NOMO-1 treated with DMSO at 0.1 percent for 48 hours (cell line): ENCODE data around the gene L3MBTL3.
"Not testable (repeated sequence)": the region's sequence is repeated elsewhere in the genome, so short reads cannot be mapped to it uniquely, and the experiment has no call there.

Source experiments
- DNase-seq: peaks from one replicate; lab custom pipeline; 2025; ENCODE audit not compliant: unreplicated experiment; lab: John Stamatoyannopoulos, UW

Gene L3MBTL3

GRCh38 chr6:130173377-130174004 lies 155.1 kb downstream of the L3MBTL3 start:
- not testable (repeated sequence) for DNase-seq

GRCh38 chr6:130176378-130176777 lies 158.0 kb downstream of the L3MBTL3 start:
- DNase-seq = no peak

GRCh38 chr6:130178692-130179091 lies 160.3 kb downstream of the L3MBTL3 start:
- DNase-seq = no peak

DNA sequence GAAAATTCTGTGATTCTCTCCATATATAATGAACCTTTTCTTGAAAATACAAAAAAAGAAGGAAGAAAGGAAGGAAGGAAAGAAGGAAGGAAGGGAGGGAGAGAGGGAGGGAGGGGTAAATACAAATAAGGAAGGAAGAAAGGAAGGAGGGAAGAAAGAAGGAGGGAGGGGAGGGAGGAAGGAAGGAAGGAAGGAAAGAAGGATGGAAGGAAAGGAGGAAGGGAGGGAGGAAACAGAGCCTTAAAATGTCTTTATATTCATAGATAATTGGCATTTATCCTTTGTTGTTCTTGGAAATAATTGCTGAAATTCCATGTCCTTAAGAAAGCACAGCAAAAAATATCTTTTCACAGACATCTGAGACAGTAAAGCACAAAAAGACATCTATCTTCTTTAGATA lies 164.1 kb downstream of the L3MBTL3 start:
- DNase-seq = no peak

- no peak for DNase-seq
Observed at GRCh38 chr6:130183271-130184222, 165.2 kb downstream of the L3MBTL3 start.

- no peak for DNase-seq
Observed at GRCh38 chr6:130185658-130186057, 167.3 kb downstream of the L3MBTL3 start.

- DNase-seq = no peak
Observed at GRCh38 chr6:130187335-130188206, 169.2 kb downstream of the L3MBTL3 start.

DNA sequence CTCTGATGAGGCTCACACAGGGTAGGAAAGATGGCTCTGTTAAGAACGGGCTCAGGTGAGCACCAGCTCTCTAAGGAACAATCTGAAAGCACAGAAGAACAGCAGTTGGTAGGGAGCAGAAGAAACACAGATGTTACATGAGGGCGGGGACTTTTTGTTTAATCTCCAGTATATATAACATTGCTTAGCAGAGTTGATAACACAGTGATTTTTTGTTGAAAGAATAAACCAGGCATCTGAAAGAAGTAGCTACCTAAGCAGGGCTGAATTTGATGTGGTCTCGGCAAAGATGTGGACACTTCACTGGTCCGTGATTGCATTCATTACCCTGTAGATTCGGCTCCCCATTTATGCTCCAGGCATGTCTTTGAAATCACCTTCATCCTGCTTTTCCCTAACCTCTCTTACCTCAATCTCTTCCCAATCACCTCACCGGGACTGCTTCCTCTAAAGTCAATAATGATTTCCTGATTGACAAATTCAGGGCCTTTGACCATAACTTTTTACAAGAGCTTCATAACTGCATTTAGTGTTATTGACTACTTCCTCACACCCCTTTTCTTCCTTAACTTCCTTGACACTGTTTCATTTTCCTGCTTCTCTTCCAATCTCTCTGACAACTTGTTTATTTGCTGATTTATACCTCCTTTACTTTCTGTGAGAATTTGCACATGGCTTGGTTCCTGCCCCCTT lies 170.0 kb downstream of the L3MBTL3 start:
- no peak for DNase-seq

DNA sequence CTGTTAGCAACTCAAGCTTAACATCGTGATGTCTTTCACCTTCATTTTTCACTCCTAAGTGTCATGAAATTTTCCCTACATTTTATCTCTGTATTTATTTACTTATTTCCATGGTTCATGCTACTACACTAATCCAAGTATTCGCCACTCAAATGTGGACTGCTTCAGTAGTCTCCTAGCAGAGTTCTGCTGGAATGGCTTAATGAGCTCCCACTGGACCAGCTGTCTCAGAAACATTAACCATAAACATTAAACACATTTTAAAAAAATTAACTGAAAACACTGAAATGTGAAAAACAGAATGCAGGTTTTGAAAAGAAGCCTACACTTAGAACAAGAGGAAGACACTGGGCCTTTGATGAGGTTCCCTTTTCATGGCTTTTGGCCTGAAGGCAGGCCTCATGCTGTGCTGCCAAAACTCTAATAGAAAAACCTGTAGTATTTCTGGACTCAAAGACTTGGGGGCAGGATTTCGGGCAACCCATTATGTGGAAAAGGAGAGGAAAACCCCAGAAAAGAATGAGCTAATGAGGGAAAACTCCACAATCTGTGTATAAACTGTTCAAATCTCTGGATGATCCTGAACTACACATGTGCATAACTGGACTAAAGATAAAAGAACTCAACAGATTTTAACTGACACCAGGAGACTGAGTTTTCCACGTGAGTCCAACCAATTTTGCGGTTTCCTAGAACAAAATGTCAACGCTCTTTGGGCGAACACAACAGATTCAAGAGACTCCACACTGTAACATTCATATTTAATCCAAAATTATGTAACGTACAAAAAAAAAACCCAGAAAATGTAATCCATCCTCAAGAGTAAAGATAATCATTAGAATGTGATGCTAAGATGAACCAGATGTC lies 171.4 kb downstream of the L3MBTL3 start:
- DNase-seq = no peak
